Prostate gland (tissue), 2 donors: Measurements from ENCODE around the gene SLIT3. TPM values are rescaled to one million over a fixed set of nuclear protein-coding genes. Genes with fewer than 3 reads are reported as not detected.

Experiments used
- DNase-seq: peaks from one replicate; pipeline ENCODE4 v3.0.0-alpha.2; 2019; ENCODE audit warnings: low spot score
- H3K27ac ChIP-seq, 2 donors: fragments of 200-600 bp; sonication (generic); 2 replicates each; pipeline ENCODE4 v1.5.1; 2017 to 2019
- H3K27me3 ChIP-seq: fragments of 200-600 bp; sonication (generic); replicated peaks from 2 replicates; pipeline ENCODE4 v1.5.1; 2019; ENCODE audit not compliant: insufficient read depth
- H3K36me3 ChIP-seq, 2 donors: fragments of 200-600 bp; sonication (generic); 1 replicate in 1 of 2; 2 replicates in 1 of 2; pipeline versions ENCODE4 v1.5.1 to v1.8.1; 2017 to 2019
- H3K4me1 ChIP-seq: fragments of 200-600 bp; sonication (generic); replicated peaks from 2 replicates; pipeline ENCODE4 v1.5.1; 2019
- H3K4me3 ChIP-seq, 2 donors: fragments of 200-600 bp; sonication (generic); 2 replicates each; pipeline ENCODE4 v1.5.1; 2017 to 2019
- H3K9me3 ChIP-seq: fragments of 200-600 bp; sonication (generic); 2 replicates; pipeline ENCODE4 v1.5.1; 2017
- POLR2A ChIP-seq: fragments of 450-650 bp; IDR thresholded peaks from one replicate; pipeline ENCODE4 v1.6.1; 2016; ENCODE audit warnings: antibody characterized with exemption, mild to moderate bottlenecking
- POLR2AphosphoS5 ChIP-seq: sonication (generic); formaldehyde crosslinking; IDR thresholded peaks from one replicate; pipeline ENCODE4 v1.6.1; 2017; ENCODE audit warnings: antibody characterized with exemption
- WGBS: methylation state at CpG from one replicate; pipeline ENCODE4 v1.1.5; 2018; 5-methylcytosine and 5-hydroxymethylcytosine counted together
- intact Hi-C: fragments of 100-400 bp; cut with DNase I; formaldehyde crosslinking; loops from one replicate; pipeline ENCODE4 v1.14.2; 2022
- total RNA-seq, 2 donors: library from RNA; depleted of rRNA; stranded (reverse); fragments of >200 nt; gene quantifications; one replicate each; pipeline ENCODE4 v1.1.0, GENCODE V29; 2016
- TF ChIP-seq, protein P1 (sequence below), 4 experiments: fragments of 200-600 bp in 2 of 4; fragments of 450-650 bp in 2 of 4; sonication (generic) in 2 of 4; IDR thresholded peaks; 1 replicate in 3 of 4; 2 replicates in 1 of 4; pipeline ENCODE4 v1.5.1; 2016 to 2019; ENCODE audit warnings: antibody characterized with exemption in 4 of 4, mild to moderate bottlenecking in 2 of 4, moderate library complexity in 2 of 4

Gene SLIT3
- total RNA-seq, 2 donors from 2014 or later, result 8.3 TPM

DNA sequence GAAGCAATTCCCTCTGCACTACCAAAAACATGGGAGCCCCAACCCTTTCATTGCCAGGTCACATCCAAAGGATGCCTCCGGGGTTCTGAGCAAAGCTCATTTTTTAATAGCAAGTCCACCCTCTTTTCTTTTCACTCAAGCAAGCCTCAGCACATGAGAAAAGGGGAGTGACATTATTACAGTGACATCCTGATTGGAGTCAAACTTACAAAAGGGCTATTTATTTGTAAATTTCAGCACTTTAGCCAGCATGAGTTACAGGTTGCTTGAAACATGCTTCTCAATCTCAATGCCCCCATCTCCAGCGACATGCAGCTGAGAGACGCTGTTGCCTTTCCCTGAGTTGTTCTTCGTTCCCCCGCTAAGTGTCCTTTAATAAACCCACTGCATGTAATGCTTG, 483.3 kb downstream of the SLIT3 start:
- no peak for DNase-seq
- Histone ChIP-seq H3K27ac (no peak overlapping the region), H3K9me3 (no peaks in the 10 kb centered on the region), H3K4me1 (no peaks in the 10 kb centered on the region), H3K36me3 (no peaks in the 10 kb centered on the region), H3K4me3 (no peak overlapping the region), H3K27me3 (no peaks in the 10 kb centered on the region)
- 79% methylated on average over 5 of the region's 5 CpGs for WGBS
- TF ChIP-seq POLR2A, result no peak
- TF ChIP-seq POLR2AphosphoS5, result no peak
- TF ChIP-seq, protein P1, sequence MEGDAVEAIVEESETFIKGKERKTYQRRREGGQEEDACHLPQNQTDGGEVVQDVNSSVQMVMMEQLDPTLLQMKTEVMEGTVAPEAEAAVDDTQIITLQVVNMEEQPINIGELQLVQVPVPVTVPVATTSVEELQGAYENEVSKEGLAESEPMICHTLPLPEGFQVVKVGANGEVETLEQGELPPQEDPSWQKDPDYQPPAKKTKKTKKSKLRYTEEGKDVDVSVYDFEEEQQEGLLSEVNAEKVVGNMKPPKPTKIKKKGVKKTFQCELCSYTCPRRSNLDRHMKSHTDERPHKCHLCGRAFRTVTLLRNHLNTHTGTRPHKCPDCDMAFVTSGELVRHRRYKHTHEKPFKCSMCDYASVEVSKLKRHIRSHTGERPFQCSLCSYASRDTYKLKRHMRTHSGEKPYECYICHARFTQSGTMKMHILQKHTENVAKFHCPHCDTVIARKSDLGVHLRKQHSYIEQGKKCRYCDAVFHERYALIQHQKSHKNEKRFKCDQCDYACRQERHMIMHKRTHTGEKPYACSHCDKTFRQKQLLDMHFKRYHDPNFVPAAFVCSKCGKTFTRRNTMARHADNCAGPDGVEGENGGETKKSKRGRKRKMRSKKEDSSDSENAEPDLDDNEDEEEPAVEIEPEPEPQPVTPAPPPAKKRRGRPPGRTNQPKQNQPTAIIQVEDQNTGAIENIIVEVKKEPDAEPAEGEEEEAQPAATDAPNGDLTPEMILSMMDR (IDR thresholded peaks at IDR 0.05), result no peak
- intact Hi-C loops, result no loop called here

DNA sequence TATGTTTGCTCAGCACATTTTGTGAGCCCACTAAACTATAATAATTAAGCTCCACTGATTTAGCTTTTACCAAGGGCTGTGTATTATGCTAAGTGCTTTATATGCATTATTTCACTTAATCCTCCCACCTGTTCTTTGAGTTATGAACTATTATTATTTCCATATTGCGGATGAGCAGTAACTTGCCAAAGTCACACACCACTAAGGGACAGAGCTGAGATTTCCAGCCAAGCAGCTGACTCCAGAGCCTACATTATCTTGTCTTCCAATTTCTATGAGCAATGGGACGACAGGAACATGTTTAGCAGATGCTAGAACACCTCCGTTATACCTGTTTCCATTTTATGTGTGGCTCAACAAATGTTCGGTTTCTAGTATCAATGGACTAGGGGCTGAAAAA, 484.3 kb downstream of the SLIT3 start:
- no peaks in the 10 kb centered on the region for H3K27me3 ChIP-seq
- WGBS, result 90% methylated on average over 4 of the region's 4 CpGs
- TF ChIP-seq, protein P1 (IDR thresholded peaks at IDR 0.05), result no peak
- no peak for TF ChIP-seq POLR2AphosphoS5
- intact Hi-C loops, result no loop called here
- H3K9me3 ChIP-seq, result no peaks in the 10 kb centered on the region
- H3K27ac ChIP-seq, result no peak overlapping the region
- no peak for DNase-seq
- H3K36me3 ChIP-seq, result no peaks in the 10 kb centered on the region
- no peak overlapping the region for H3K4me3 ChIP-seq
- no peaks in the 10 kb centered on the region for H3K4me1 ChIP-seq

DNA sequence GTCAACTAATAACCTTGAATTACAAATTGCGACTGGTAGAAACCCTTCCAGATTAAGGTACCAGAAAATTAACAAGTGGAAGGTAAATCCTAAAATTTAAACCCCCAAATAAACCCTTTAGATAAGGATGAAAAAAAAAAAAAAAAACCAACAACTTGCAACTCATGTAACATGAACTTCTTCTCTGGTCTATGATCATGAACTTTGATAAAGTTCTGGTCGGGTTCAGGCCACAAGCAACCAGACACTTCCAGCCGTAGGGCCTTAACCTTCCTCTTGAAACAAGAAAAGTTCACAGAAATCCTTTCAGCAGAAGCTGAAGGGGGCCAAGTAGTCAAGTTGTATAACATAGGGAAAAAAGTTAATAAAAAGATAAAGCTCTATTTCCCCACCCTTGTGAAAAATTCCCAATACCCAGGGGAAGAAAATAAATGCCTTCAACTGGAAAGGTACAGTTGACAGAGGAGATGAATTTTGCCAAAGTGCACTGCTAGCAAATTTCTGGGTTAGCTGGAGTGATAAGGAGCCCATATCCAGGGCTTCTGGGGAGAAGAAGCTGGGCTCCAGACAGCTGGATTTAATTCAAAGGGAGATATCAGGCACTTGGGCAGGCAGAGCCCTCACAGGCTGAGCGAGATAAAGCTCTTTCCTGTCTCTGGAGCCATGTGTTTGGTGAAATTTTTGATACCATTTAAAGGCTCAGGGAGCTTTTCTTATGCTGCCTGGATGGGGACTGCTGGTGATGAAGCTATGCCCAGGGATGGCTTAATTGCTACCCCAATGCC, 487.6 kb downstream of the SLIT3 start:
- no peak for DNase-seq
- TF ChIP-seq POLR2A (no peak), POLR2AphosphoS5 (no peak)
- TF ChIP-seq, protein P1 (IDR thresholded peaks at IDR 0.05), result no peak
- no peaks in the 10 kb centered on the region for H3K36me3 ChIP-seq
- H3K27me3 ChIP-seq, result no peaks in the 10 kb centered on the region
- no peak overlapping the region for H3K27ac ChIP-seq
- H3K4me1 ChIP-seq, result no peaks in the 10 kb centered on the region
- H3K9me3 ChIP-seq, result no peaks in the 10 kb centered on the region
- 84% methylated on average over 4 of the region's 4 CpGs for WGBS
- no peak overlapping the region for H3K4me3 ChIP-seq
- intact Hi-C loops, result no loop called here

DNA sequence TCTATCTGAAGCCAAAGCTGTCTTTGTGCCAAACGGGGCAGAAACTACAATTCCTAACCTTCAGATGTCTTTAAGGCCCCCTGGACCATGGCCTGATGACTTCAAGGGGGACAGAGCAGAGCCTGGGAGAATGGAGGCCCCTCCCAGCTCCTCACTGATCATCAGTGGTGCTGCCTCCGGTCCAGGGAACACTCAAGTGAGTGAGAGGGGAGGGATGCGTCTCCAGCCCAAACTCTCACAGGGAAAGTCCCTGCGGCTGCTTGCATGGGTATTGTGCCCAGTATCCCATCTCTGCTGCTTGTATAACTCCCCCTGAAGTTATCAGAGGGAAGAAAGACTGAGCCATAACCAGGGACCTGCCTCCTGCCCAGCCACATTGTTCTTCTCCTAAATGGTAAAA, 490.3 kb downstream of the SLIT3 start:
- Histone ChIP-seq H3K27ac (no peak overlapping the region), H3K4me1 (no peaks in the 10 kb centered on the region), H3K36me3 (no peaks in the 10 kb centered on the region), H3K27me3 (no peaks in the 10 kb centered on the region), H3K9me3 (no peaks in the 10 kb centered on the region), H3K4me3 (no peak overlapping the region)
- DNase-seq, result no peak
- 77% methylated on average over 4 of the region's 4 CpGs for WGBS
- intact Hi-C loops, result no loop called here
- TF ChIP-seq POLR2A (no peak), POLR2AphosphoS5 (no peak)
- TF ChIP-seq, protein P1 (IDR thresholded peaks at IDR 0.05), result no peak

DNA sequence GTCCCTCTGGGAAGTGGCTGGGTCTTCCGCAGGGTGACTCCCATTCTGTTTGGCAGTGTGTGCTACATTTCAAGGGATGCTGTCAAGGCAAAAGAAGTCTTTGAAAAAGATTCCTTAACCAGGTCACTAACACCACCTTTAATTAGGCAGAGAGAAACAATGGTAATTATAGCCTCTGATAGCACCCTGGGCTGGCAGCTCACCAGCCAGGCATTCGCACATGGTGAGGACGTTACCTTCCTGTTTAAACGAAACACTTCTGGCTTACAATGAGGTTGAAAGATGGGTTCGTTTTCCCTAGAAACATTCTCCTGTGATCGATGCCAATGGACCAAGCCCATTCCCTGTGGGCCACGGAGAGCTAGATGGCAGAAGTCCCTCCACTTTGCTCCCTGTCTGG, 491.7 kb downstream of the SLIT3 start:
- no peaks in the 10 kb centered on the region for H3K9me3 ChIP-seq
- intact Hi-C loops, result no loop called here
- 82% methylated on average over 7 of the region's 7 CpGs for WGBS
- H3K4me1 ChIP-seq, result no peaks in the 10 kb centered on the region
- TF ChIP-seq, protein P1 (IDR thresholded peaks at IDR 0.05), result no peak
- TF ChIP-seq POLR2AphosphoS5 (no peak), POLR2A (no peak)
- no peaks in the 10 kb centered on the region for H3K36me3 ChIP-seq
- H3K27me3 ChIP-seq, result no peaks in the 10 kb centered on the region
- H3K27ac ChIP-seq, result no peak overlapping the region
- H3K4me3 ChIP-seq, result no peak overlapping the region
- DNase-seq, result no peak
